ENCODE data around the gene EBF4.
"Not testable (repeated sequence)": the region's sequence is repeated elsewhere in the genome, so short reads cannot be mapped to it uniquely, and the experiment has no call there.

Gene EBF4

GRCh38 chr20:2797136-2797983, 104.8 kb downstream of the EBF4 start:
- DNase-seq: peak; percentile 15

GRCh38 chr20:2798095-2798805, 105.7 kb downstream of the EBF4 start:
- no peak for DNase-seq

GRCh38 chr20:2798814-2799213, 106.2 kb downstream of the EBF4 start:
- DNase-seq: peak; percentile 27

GRCh38 chr20:2799271-2799670, 106.7 kb downstream of the EBF4 start:
- peak; percentile 8 for DNase-seq

- peak; percentile 35 for DNase-seq
These were observed 107.3 kb downstream of the EBF4 start for GRCh38 chr20:2799688-2800520.

- peak; percentile 89 for DNase-seq
These were observed 108.1 kb downstream of the EBF4 start, which contains the start of gene CPXM1 for GRCh38 chr20:2800521-2801285. Gene CPXM1, minus strand, starts transcription at chr20:2800627. Its CDS starts 55 bp downstream, at chr20:2800572.

GRCh38 chr20:2801286-2801728, 108.7 kb downstream of the EBF4 start:
- DNase-seq: peak; percentile 39

- peak; percentile 22 for DNase-seq
These were observed 111.7 kb downstream of the EBF4 start for GRCh38 chr20:2804041-2804828.

GRCh38 chr20:2804852-2805688, 112.5 kb downstream of the EBF4 start:
- DNase-seq: peak; percentile 33

- DNase-seq: no peak
These were observed 113.2 kb downstream of the EBF4 start for GRCh38 chr20:2805689-2806350.

GRCh38 chr20:2806351-2806701, 113.7 kb downstream of the EBF4 start:
- DNase-seq: no peak

GRCh38 chr20:2807019-2807418, 114.4 kb downstream of the EBF4 start:
- no peak for DNase-seq

- DNase-seq: not testable (repeated sequence)
These were observed 115.3 kb downstream of the EBF4 start for GRCh38 chr20:2807929-2808328.

GRCh38 chr20:2809690-2810089, 117.1 kb downstream of the EBF4 start:
- DNase-seq: no peak
